ENCODE results near the gene GGT1.

DNA sequence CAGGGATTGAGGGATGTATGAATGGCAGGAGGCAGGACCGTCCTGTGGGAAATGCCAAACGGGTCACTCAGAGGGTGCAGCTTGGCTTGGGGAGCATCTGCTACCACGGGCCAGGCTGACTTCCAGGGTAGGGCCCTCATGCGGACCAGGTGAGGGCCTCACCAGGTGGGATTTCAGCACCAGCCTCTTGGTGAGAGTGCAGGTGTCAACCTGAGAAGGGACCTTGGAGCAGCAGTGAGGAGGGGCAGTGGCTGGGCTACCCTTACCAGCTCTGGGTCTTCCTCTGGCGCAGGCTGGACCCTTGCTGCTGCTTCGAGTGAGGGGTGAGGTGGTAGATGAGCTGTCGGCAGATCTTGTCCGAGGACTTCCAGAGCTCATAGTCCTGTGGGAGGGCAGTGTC lies 15.0 kb upstream of the GGT1 start:
- TF ChIP-seq, protein P1, sequence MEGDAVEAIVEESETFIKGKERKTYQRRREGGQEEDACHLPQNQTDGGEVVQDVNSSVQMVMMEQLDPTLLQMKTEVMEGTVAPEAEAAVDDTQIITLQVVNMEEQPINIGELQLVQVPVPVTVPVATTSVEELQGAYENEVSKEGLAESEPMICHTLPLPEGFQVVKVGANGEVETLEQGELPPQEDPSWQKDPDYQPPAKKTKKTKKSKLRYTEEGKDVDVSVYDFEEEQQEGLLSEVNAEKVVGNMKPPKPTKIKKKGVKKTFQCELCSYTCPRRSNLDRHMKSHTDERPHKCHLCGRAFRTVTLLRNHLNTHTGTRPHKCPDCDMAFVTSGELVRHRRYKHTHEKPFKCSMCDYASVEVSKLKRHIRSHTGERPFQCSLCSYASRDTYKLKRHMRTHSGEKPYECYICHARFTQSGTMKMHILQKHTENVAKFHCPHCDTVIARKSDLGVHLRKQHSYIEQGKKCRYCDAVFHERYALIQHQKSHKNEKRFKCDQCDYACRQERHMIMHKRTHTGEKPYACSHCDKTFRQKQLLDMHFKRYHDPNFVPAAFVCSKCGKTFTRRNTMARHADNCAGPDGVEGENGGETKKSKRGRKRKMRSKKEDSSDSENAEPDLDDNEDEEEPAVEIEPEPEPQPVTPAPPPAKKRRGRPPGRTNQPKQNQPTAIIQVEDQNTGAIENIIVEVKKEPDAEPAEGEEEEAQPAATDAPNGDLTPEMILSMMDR (IDR thresholded peaks at IDR 0.05; ENCODE audit: insufficient read depth, low read length) = no peak
- TF ChIP-seq POLR2AphosphoS5 (IDR thresholded peaks at IDR 0.05; ENCODE audit: low read depth) (no peak), GABPA (IDR thresholded peaks at IDR 0.05; ENCODE audit: low read depth) (no peak)
- TF ChIP-seq, protein P2, sequence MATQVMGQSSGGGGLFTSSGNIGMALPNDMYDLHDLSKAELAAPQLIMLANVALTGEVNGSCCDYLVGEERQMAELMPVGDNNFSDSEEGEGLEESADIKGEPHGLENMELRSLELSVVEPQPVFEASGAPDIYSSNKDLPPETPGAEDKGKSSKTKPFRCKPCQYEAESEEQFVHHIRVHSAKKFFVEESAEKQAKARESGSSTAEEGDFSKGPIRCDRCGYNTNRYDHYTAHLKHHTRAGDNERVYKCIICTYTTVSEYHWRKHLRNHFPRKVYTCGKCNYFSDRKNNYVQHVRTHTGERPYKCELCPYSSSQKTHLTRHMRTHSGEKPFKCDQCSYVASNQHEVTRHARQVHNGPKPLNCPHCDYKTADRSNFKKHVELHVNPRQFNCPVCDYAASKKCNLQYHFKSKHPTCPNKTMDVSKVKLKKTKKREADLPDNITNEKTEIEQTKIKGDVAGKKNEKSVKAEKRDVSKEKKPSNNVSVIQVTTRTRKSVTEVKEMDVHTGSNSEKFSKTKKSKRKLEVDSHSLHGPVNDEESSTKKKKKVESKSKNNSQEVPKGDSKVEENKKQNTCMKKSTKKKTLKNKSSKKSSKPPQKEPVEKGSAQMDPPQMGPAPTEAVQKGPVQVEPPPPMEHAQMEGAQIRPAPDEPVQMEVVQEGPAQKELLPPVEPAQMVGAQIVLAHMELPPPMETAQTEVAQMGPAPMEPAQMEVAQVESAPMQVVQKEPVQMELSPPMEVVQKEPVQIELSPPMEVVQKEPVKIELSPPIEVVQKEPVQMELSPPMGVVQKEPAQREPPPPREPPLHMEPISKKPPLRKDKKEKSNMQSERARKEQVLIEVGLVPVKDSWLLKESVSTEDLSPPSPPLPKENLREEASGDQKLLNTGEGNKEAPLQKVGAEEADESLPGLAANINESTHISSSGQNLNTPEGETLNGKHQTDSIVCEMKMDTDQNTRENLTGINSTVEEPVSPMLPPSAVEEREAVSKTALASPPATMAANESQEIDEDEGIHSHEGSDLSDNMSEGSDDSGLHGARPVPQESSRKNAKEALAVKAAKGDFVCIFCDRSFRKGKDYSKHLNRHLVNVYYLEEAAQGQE (IDR thresholded peaks at IDR 0.05; ENCODE audit: insufficient replicate concordance, low read depth) = no peak

Data from HL-60 (cell line).